A673 (cell line): ENCODE results near the gene STX17. TPM values are rescaled to one million over a fixed set of nuclear protein-coding genes. Genes with fewer than 3 reads are reported as not detected.

ENCODE experiments used
- BruUV-seq: library from RNA; stranded (reverse); fragments of 400-500 nt; replicated peaks from 2 replicates; lab custom pipeline; 2021; lab: Mats Ljungman, UMichigan
- CTCF ChIA-PET: fragments of 300-600 bp; sonication (Branson Sonifier 250); formaldehyde crosslinking; loops from one replicate; lab custom pipeline; 2022; ENCODE audit warnings: antibody characterized with exemption; lab: Charles Lee
- POLR2A ChIA-PET: fragments of 300-600 bp; sonication (Branson Sonifier 250); formaldehyde crosslinking; loops from one replicate; lab custom pipeline; 2022; ENCODE audit warnings: antibody characterized with exemption; ENCODE audit not compliant: low non-redundant PET; lab: Charles Lee
- DNase-seq: peaks from one replicate; pipeline ENCODE4 v3.0.0-alpha.2; 2015; ENCODE audit warnings: low spot score
- H3K27ac ChIP-seq: fragments of 200-600 bp; sonication (generic); 2 replicates; pipeline ENCODE4 v1.5.1; 2016; ENCODE audit warnings: mixed run types, low read depth, mild to moderate bottlenecking, mixed read lengths, antibody characterized with exemption, low read length; ENCODE audit not compliant: poor library complexity, severe bottlenecking
- H3K27me3 ChIP-seq: fragments of 200-600 bp; sonication (generic); replicated peaks from 2 replicates; pipeline ENCODE4 v1.6.1; 2017; ENCODE audit warnings: mixed run types, low read depth, mild to moderate bottlenecking, mixed read lengths, antibody characterized with exemption, low read length; ENCODE audit not compliant: insufficient read depth, poor library complexity
- H3K36me3 ChIP-seq: fragments of 200-600 bp; sonication (generic); 2 replicates; pipeline ENCODE4 v1.6.1; 2016; ENCODE audit warnings: mixed run types, mild to moderate bottlenecking, mixed read lengths, antibody characterized with exemption, low read length; ENCODE audit not compliant: insufficient read depth, poor library complexity, severe bottlenecking
- H3K4me1 ChIP-seq: fragments of 200-600 bp; sonication (generic); 2 replicates; pipeline ENCODE4 v1.6.1; 2017; ENCODE audit warnings: mixed run types, mild to moderate bottlenecking, mixed read lengths, antibody characterized with exemption, low read length; ENCODE audit not compliant: insufficient read depth, poor library complexity, severe bottlenecking
- H3K4me3 ChIP-seq: fragments of 200-600 bp; sonication (generic); 2 replicates; pipeline ENCODE4 v1.5.1; 2016; ENCODE audit warnings: low read depth, mixed run types, mild to moderate bottlenecking, mixed read lengths, low read length; ENCODE audit not compliant: poor library complexity, severe bottlenecking
- H3K9me3 ChIP-seq: fragments of 200-600 bp; sonication (generic); 2 replicates; pipeline ENCODE4 v1.6.1; 2016; ENCODE audit warnings: mixed run types, low read depth, mild to moderate bottlenecking, mixed read lengths, antibody characterized with exemption, low read length; ENCODE audit not compliant: poor library complexity, severe bottlenecking
- CTCF ChIP-seq: fragments of 300-800, 200-600 bp; sonication (generic); conservative IDR thresholded peaks from 2 replicates; pipeline ENCODE4 v1.5.1; 2017; ENCODE audit warnings: low read depth, mild to moderate bottlenecking, antibody characterized with exemption, low read length, moderate library complexity, mixed read lengths
- EZH2 ChIP-seq: fragments of 200-600 bp; sonication (generic); IDR thresholded peaks from 2 replicates; pipeline ENCODE4 v1.6.1; 2017; ENCODE audit warnings: borderline replicate concordance, low read depth, mild to moderate bottlenecking, mixed read lengths, antibody characterized with exemption, low read length; ENCODE audit not compliant: poor library complexity, severe bottlenecking
- intact Hi-C: fragments of 100-400 bp; cut with micrococcal nuclease; formaldehyde crosslinking; loops from one replicate; pipeline ENCODE4 v1.10.0; 2022; ENCODE audit not compliant: unreplicated experiment
- total RNA-seq: library from RNA; stranded (reverse); gene quantifications from 2 replicates; pipeline ENCODE4 v1.2.3, GENCODE V29; 2021

STX17 gene
- total RNA-seq, 1 experiment from 2014 or later, result 20.9 TPM

GRCh38 chr9:99966001-99966400 is 59.5 kb downstream of the STX17 start:
- no peak for DNase-seq
- H3K9me3 ChIP-seq, result no peaks in the 10 kb centered on the region
- POLR2A ChIA-PET, result no interaction called here
- no TSS peak for BruUV-seq
- CTCF ChIA-PET, result no interaction called here
- peaks cover 4% of the 10 kb centered on the region for H3K36me3 ChIP-seq
- intact Hi-C loops, result no loop called here
- no peaks in the 10 kb centered on the region for H3K4me1 ChIP-seq
- no peaks in the 10 kb centered on the region for H3K27me3 ChIP-seq
- no peak overlapping the region for H3K27ac ChIP-seq
- H3K4me3 ChIP-seq, result no peak overlapping the region
- TF ChIP-seq EZH2 (no peak), CTCF (no peak)

- DNase-seq, result no peak
- BruUV-seq, result no TSS peak
- Histone ChIP-seq H3K4me1 (no peaks in the 10 kb centered on the region), H3K27me3 (no peaks in the 10 kb centered on the region), H3K36me3 (peaks cover 4% of the 10 kb centered on the region), H3K9me3 (no peaks in the 10 kb centered on the region), H3K4me3 (no peak overlapping the region), H3K27ac (no peak overlapping the region)
- POLR2A ChIA-PET, result no interaction called here
- CTCF ChIA-PET, result no interaction called here
- TF ChIP-seq EZH2 (no peak), CTCF (no peak)
- intact Hi-C loops, result no loop called here
Measured at GRCh38 chr9:99966716-99967115, 60.3 kb downstream of the STX17 start.

GRCh38 chr9:99967457-99967856 is 61.0 kb downstream of the STX17 start:
- ChIA-PET POLR2A (no interaction called here), CTCF (no interaction called here)
- no TSS peak for BruUV-seq
- Histone ChIP-seq H3K4me3 (no peak overlapping the region), H3K27ac (no peak overlapping the region), H3K4me1 (no peaks in the 10 kb centered on the region), H3K27me3 (no peaks in the 10 kb centered on the region), H3K36me3 (peaks cover 4% of the 10 kb centered on the region), H3K9me3 (no peaks in the 10 kb centered on the region)
- TF ChIP-seq EZH2, result no peak
- no peak for TF ChIP-seq CTCF
- intact Hi-C loops, result no loop called here
- peak; percentile 45 for DNase-seq
